ENCODE measurements around the gene TRIM67. TPM values are rescaled to one million over a fixed set of nuclear protein-coding genes. Genes with fewer than 3 reads are reported as not detected.
"Not testable (repeated sequence)": the region's sequence is repeated elsewhere in the genome, so short reads cannot be mapped to it uniquely, and the experiment has no call there.

Gene TRIM67
- total RNA-seq, 4 donors from 2014 or later, result 0.21 to 0.38 TPM; not detected in 2

GRCh38 chr1:231208980-231209379 lies 47.1 kb downstream of the TRIM67 start:
- Histone ChIP-seq H3K36me3 (no peaks in the 10 kb centered on the region), H3K9me3 (no peaks in the 10 kb centered on the region), H3K4me1 (peaks cover 3% of the 10 kb centered on the region), H3K27me3 (peaks cover 1% of the 10 kb centered on the region), H3K27ac (no peak overlapping the region), H3K4me3 (no peak overlapping the region)
- no peak for DNase-seq (ENCODE audit: low spot score in 2 of 2)
- 88% methylated on average over 11 of the region's 14 CpGs for WGBS
- no peak for TF ChIP-seq POLR2A (IDR thresholded peaks at IDR 0.05)
- TF ChIP-seq POLR2AphosphoS5 (IDR thresholded peaks at IDR 0.05), result no peak
- TF ChIP-seq, protein P1, sequence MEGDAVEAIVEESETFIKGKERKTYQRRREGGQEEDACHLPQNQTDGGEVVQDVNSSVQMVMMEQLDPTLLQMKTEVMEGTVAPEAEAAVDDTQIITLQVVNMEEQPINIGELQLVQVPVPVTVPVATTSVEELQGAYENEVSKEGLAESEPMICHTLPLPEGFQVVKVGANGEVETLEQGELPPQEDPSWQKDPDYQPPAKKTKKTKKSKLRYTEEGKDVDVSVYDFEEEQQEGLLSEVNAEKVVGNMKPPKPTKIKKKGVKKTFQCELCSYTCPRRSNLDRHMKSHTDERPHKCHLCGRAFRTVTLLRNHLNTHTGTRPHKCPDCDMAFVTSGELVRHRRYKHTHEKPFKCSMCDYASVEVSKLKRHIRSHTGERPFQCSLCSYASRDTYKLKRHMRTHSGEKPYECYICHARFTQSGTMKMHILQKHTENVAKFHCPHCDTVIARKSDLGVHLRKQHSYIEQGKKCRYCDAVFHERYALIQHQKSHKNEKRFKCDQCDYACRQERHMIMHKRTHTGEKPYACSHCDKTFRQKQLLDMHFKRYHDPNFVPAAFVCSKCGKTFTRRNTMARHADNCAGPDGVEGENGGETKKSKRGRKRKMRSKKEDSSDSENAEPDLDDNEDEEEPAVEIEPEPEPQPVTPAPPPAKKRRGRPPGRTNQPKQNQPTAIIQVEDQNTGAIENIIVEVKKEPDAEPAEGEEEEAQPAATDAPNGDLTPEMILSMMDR (IDR thresholded peaks at IDR 0.05), result no peak
- TF ChIP-seq EP300 (IDR thresholded peaks at IDR 0.05), result no peak

- Histone ChIP-seq H3K9me3 (no peaks in the 10 kb centered on the region), H3K4me1 (peaks cover 3% of the 10 kb centered on the region), H3K27ac (no peak overlapping the region), H3K27me3 (no peaks in the 10 kb centered on the region), H3K36me3 (no peaks in the 10 kb centered on the region), H3K4me3 (no peak overlapping the region)
- DNase-seq (ENCODE audit: low spot score in 2 of 2), result no peak
- TF ChIP-seq, protein P1 (IDR thresholded peaks at IDR 0.05), result no peak
- TF ChIP-seq POLR2AphosphoS5 (IDR thresholded peaks at IDR 0.05) (no peak), POLR2A (IDR thresholded peaks at IDR 0.05) (no peak), EP300 (IDR thresholded peaks at IDR 0.05) (no peak)
- WGBS, result no CpG with 5 or more reads among the region's 5 CpGs
Measured at GRCh38 chr1:231209531-231209930, 47.7 kb downstream of the TRIM67 start.

DNA sequence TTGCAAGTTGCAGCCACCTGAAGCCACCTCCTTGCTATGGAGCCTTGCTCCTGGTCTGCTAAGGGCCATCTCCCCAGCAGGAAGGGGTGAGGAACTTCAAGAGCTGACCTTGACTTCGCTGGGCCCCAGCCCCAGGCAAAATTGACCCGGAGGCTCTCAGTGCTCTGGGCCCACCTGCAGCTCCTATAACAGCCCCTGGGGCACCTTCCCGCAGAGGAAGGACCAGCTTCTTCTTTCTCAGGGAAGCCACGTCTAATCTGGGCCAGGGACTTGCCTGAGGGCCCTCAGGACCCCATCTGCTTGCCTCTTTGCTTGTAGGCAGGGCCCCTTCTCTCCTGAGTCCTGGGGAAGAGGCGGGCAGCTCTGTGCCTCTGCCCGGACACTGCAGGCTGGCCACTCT lies 48.3 kb downstream of the TRIM67 start:
- WGBS, result 100% methylated on average over 4 of the region's 6 CpGs

GRCh38 chr1:231211005-231211857 lies 49.4 kb downstream of the TRIM67 start:
- H3K27ac ChIP-seq, result no peak overlapping the region
- DNase-seq (ENCODE audit: low spot score in 2 of 2), result peak; percentile 85 to 87
- H3K4me1 ChIP-seq, result peaks cover 3% of the 10 kb centered on the region
- no peaks in the 10 kb centered on the region for H3K36me3 ChIP-seq
- H3K27me3 ChIP-seq, result peaks cover under 1% of the 10 kb centered on the region
- H3K9me3 ChIP-seq, result no peaks in the 10 kb centered on the region
- WGBS, result 32% methylated on average over 14 of the region's 28 CpGs
- TF ChIP-seq, protein P1 (IDR thresholded peaks at IDR 0.05), result peak; percentile 64 to 87
- TF ChIP-seq POLR2AphosphoS5 (IDR thresholded peaks at IDR 0.05), result no peak
- no peak for TF ChIP-seq EP300 (IDR thresholded peaks at IDR 0.05)
- no peak for TF ChIP-seq POLR2A (IDR thresholded peaks at IDR 0.05)
- peak overlapping the region; percentile 43 for H3K4me3 ChIP-seq

More for the DNA sequence above, 48.3 kb downstream of the TRIM67 start:
- H3K9me3 ChIP-seq, result no peaks in the 10 kb centered on the region
- H3K4me3 ChIP-seq, result no peak overlapping the region
- no peak for TF ChIP-seq POLR2A (IDR thresholded peaks at IDR 0.05)
- TF ChIP-seq, protein P1 (IDR thresholded peaks at IDR 0.05), result no peak
- TF ChIP-seq POLR2AphosphoS5 (IDR thresholded peaks at IDR 0.05), result no peak
- no peak for TF ChIP-seq EP300 (IDR thresholded peaks at IDR 0.05)
- no peak overlapping the region for H3K27ac ChIP-seq
- peaks cover 3% of the 10 kb centered on the region for H3K4me1 ChIP-seq
- no peak for DNase-seq (ENCODE audit: low spot score in 2 of 2)
- H3K27me3 ChIP-seq, result no peaks in the 10 kb centered on the region
- no peaks in the 10 kb centered on the region for H3K36me3 ChIP-seq

- H3K27me3 ChIP-seq; H3K27ac ChIP-seq; H3K4me1 ChIP-seq; H3K4me3 ChIP-seq; DNase-seq (ENCODE audit: low spot score in 2 of 2); H3K9me3 ChIP-seq; H3K36me3 ChIP-seq: not testable (repeated sequence)
- WGBS, result 57% methylated on average over 5 of the region's 5 CpGs
Measured at GRCh38 chr1:231212301-231212700, 50.4 kb downstream of the TRIM67 start.
